ENCODE data around the gene DDX43.
"Not testable (repeated sequence)": the region's sequence is repeated elsewhere in the genome, so short reads cannot be mapped to it uniquely, and the experiment has no call there.

DDX43 gene

GRCh38 chr6:73389854-73390253 lies 4.8 kb upstream of the DDX43 start:
- DNase-seq = no peak

- no peak for DNase-seq
These were observed 3.0 kb upstream of the DDX43 start for GRCh38 chr6:73391675-73392074.

- DNase-seq = peak in 1 of 2 donors; percentile 9
These were observed 2.4 kb upstream of the DDX43 start for GRCh38 chr6:73392188-73392587.

GRCh38 chr6:73393278-73393677 lies 1.4 kb upstream of the DDX43 start:
- DNase-seq = no peak

GRCh38 chr6:73395875-73396274 lies 1.2 kb downstream of the DDX43 start:
- DNase-seq = no peak

- DNase-seq = no peak
These were observed 6.0 kb downstream of the DDX43 start for GRCh38 chr6:73400656-73401055.

GRCh38 chr6:73409395-73409794 lies 14.8 kb downstream of the DDX43 start:
- DNase-seq = no peak

- DNase-seq = no peak
These were observed 18.5 kb downstream of the DDX43 start for GRCh38 chr6:73413102-73413501.

GRCh38 chr6:73418081-73418741 lies 23.6 kb downstream of the DDX43 start:
- DNase-seq = no peak

GRCh38 chr6:73421534-73421933 lies 26.9 kb downstream of the DDX43 start:
- no peak for DNase-seq

- DNase-seq = no peak
These were observed 40.6 kb downstream of the DDX43 start for GRCh38 chr6:73435236-73435635.

GRCh38 chr6:73443555-73443954 lies 48.9 kb downstream of the DDX43 start:
- no peak for DNase-seq

GRCh38 chr6:73451223-73452106 lies 56.8 kb downstream of the DDX43 start:
- peak; percentile 52 to 63 for DNase-seq

GRCh38 chr6:73452107-73452461 lies 57.5 kb downstream of the DDX43 start, which contains the start of gene CGAS:
Gene CGAS (minus strand): TSS chr6:73452297. CDS start chr6:73452181, 116 bp downstream.
- DNase-seq = peak; percentile 79 to 85

- no peak for DNase-seq
These were observed 61.4 kb downstream of the DDX43 start for GRCh38 chr6:73455865-73456629.

- DNase-seq = not testable (repeated sequence)
These were observed 64.8 kb downstream of the DDX43 start for GRCh38 chr6:73459474-73459873.

GRCh38 chr6:73460056-73460455 lies 65.4 kb downstream of the DDX43 start:
- DNase-seq = no peak

- DNase-seq = peak; percentile 83 to 84
These were observed 67.1 kb downstream of the DDX43 start, which contains the start of gene MTO1 for GRCh38 chr6:73461537-73462350. Gene MTO1 (plus strand): TSS chr6:73461737. CDS start chr6:73461855, 118 bp downstream.

Data from stimulated activated CD4-positive, alpha-beta T cell treated with anti-CD3 and anti-CD28 coated beads, Interleukin-2, amount 100 ng/mL, for 24 hours (primary cell).